HG03097 (cell line): Measurements from ENCODE around the gene TC2N.
"Not testable (repeated sequence)": the region's sequence is repeated elsewhere in the genome, so short reads cannot be mapped to it uniquely, and the experiment has no call there.

Source experiments
- ATAC-seq: cut with Tn5 transposase; IDR thresholded peaks from one replicate; pipeline ENCODE4 v1.9.1; 2021; ENCODE audit not compliant: unreplicated experiment, low FRiP score

Gene TC2N

DNA sequence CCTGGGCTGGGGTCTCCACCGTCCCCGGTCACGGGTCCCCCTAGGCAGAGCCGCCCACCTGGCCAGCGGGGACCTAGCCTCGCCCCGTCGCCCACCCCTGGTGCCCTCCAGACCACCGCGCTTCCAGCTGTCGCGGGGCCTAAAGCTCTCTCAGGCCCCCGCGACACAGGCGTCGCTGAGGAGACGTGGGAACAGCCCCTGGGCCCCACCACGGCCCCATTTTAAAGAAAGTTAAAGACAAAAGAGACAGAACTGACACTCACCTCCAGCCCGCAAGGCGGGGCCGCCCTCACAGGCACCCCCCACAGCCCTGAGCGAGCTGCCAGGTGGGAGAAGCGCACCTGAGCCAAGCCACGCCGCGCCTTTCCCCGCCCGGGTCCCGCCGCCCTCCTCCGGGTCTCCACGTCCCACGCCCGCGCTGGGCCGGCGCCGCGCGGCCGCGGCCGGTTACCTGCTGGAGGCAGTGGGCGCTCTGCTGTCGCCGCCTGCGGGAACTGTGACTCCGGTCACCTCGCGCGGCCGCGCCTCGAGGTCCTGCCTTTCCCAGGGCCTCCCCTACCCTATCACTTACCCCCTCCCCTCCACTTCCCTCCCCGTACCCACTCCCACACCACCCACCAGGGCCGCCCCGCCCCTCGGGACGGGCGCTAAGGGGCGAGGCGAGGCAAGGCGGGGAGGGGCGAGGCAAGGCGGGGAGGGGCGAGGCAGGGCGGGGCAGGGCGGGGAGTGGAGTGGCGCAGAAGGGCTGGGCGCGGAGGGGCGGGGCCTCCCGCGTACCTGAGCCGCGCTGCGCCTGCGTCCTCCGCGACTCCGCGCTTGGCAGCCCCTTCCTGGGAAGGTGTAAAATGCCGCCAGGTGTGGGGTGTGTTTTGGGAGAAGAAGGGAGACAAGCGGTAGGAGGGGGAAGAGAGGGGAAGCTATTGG lies 31.2 kb downstream of the TC2N start:
- no peak for ATAC-seq

DNA sequence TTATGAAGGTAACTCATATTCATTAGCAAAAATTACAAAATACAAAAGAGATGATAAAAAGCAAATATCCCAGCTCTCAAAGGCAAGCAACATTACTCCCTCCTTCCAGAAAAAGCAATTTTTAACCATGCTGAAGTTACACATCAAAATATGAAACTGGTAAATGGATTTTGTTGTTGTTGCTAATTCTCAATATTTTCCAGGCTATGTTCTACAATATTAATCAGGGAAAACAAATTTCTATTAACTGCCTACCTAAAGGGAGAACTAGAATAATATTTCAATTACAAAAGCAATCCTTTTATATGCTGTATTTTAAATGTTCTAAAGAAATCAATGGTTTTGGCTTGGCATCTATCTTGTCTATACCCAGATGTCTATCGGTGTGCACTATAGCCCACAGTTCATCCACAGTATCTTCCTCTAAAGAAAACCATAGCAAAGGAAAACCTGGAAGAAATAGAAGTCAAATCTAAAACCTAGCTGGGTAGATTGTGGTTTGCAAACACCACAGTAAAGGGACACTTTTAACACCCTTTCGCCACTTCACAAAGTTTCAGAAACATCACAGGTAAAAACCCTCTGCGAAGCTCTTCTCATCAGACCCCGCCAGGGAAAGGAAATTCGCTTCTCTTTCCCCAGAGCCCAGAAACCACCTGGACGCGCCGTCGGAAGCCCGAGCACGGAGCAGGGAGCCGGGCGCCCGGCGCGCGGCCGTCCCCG lies 32.0 kb downstream of the TC2N start:
- ATAC-seq = no peak

DNA sequence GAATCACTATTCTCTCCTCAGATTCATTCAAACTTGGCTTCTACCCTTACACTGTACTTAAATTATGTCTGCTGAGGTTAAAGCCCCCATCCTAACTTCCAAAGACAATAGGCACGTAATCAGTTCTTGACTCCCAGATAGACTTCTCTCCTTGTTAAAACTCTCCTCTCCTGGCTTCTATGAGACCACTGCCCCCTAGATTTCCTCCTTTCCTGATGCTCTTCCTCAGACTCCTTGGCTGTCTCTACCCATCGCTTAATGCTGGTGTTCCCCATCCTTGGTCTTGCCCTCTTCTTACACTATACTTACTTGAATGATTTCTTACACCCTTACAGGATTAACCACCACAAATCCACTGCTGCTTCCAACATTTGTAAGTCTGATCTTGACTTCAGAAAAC lies 32.8 kb downstream of the TC2N start:
- ATAC-seq = no peak

DNA sequence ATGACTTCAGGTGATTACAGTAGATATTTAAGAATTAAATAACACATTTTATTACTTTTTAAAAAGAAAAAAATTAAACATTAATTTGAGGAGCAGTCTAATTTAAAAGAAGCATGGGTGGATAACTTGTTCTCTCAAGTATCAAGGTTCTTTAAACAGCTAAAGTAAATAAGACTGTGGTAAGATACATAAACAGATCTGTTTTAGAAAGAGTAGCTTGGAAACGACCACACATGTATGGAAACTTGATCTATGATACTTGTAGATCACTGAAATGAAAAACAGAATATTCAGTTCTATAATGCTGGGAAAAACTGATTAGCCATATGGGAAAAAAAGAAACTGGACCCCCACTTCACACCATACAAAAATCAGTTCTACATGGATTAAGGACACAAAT lies 36.0 kb downstream of the TC2N start:
- no peak for ATAC-seq

DNA sequence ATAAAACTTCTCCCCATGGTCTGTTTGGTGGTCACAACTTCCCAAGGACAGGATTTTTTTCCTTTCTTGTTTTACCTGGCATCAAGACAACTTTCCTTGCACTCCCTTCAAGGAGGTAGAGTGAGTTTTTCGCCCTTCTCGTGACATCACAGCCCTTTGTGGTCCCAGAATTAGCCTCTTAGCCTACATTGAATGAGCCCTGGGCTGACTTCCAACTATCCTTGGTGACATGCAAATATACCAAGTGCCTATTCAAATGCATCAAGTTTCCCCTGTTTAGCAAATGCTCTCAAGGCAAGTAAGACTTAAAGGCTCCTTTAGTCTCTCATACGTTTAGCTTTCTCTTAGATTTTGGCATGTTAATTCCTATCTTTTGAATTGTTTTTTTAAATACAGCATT lies 36.6 kb downstream of the TC2N start:
- no peak for ATAC-seq

DNA sequence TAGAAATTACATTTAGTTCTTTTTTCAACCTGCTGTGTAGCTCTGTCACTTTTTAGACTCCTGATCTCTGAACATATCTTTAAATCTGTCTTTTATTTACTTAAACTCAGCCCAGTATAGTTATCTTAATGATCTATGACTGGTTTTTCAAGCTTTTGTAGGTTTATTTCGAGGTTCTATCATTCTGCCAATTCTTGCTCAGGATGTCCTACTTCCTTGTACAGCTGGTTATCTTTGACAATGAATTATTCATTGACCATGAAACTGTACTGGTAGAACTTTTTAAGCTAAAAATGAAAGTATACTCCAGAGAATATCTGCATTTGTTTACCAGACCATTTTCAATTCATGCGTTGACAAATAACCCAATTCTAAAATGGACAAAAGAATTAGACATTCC lies 37.8 kb downstream of the TC2N start:
- no peak for ATAC-seq

DNA sequence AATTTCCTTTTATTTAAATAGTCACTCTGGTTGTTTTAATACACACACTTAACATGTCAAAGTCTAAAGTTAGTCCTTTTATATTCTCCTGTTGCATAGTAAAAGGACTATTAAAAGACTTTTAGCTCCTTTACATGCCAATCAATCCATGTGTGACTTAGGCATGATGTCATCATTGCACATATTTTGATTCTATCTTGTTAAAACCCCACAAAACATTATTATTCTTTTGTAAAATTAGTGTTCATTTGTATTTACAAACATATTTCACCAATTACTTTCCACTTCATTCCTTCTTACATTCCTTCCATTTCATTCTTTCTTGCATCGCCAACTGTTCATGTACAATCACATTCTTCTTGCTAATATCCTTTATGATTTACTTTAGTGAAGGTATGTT lies 39.6 kb downstream of the TC2N start:
- no peak for ATAC-seq

DNA sequence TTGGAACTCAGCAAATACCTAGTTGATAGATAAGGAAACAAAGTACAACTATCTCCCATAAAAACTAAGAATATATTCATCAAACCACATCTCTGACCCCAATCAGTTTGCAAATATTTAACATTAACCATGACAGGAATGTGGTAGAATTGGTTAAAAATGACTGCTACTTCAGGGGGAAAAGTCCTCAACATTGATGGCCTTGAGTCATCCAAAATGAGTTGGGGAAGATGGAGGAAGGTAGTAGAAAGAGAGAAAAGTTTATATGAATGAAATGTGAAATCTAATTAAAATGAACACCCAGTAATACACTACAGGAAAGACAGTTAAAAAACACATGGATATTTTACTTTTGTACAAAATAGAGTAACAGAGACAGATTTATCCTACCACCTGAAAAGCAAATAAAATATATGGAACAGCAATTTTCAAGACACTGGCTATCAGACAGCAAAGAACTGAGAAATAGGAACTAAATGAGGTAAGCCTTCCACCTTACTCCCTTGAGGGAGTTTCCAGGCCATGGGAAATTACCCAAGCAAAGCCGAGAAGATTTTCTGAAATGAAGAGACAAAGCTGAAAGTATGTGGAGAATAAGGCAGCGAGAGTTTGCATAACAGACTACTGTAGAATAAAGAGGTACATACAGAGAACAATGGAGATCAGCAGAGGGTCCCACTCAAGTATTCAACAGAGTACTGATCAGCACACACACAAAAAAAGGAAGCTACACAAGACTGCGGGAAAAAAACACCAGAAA lies 49.6 kb downstream of the TC2N start:
- ATAC-seq = no peak

DNA sequence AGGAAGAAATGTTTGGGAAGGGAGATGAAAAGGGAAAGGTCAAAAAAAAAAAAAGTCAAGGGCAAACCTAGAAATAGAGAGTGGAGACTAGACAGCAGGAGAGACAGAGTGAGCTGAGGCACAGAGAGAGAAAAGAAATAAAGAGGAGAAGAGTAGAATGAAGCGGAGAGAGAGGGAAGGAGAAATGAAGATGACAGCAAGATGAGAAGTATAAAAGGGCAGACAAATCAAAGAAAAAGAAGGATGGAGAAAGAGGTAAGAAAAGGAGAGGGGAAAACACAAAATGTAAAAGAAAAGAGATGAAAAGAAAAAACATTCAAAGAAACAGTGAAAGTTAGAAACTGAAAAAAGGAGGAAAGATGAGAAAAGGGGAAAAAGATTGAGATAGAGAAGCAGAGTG lies 53.0 kb downstream of the TC2N start:
- no peak for ATAC-seq

DNA sequence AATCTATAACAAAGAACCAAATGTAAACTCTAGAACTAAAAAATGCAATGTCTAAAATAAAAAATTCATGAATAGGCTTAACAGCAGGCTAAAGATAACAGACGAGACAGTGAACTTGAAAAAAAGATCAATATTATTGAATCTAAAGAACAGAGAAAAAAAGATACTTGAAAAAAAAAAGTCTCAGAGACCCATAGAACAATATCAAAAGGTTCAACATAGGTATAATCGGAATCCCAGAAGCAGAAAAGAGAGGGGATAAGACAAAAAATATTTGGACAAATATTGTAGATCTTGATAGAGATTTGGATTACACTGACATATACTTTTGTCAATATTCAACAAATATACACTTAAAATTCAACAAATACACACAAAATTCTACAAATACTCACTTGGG lies 56.6 kb downstream of the TC2N start:
- no peak for ATAC-seq

DNA sequence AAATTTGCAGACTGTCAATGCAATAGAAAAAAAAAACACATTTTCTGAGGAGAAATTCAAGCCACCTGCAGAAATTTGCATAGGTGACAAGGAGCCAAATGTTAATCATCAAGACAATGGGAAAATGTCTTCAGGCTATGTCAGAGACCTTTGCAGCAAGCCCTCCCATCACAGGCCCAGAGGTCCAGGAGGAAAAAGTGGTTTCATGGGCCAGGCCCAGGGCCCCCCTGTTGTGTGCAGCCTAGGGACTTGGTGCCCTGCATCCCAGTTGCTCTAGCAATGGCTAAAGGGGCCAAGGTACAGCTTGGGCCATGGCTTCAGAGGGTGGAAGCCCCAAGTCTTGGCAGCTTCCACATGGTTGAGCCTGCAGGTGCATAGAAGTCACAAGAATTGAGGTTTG lies 60.6 kb downstream of the TC2N start:
- ATAC-seq = no peak

DNA sequence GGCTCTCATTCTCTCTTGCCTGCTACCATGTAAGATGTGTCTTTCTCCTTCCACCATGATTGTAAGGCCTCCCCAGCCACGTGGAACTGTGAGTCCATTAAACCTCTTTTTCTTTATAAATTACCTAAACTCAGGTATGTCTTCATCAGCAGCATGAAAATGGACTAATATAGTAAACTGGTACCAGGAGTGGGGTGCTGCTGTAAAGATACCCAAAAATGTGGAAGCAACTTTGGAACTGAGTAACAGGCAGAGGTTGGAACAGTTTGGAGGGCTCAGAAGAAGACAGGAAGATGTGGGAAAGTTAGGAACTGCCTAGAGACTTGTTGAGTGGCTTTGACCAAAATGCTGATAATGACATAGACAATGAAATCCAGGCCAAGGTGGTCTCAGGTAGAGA lies 61.2 kb downstream of the TC2N start:
- not testable (repeated sequence) for ATAC-seq

DNA sequence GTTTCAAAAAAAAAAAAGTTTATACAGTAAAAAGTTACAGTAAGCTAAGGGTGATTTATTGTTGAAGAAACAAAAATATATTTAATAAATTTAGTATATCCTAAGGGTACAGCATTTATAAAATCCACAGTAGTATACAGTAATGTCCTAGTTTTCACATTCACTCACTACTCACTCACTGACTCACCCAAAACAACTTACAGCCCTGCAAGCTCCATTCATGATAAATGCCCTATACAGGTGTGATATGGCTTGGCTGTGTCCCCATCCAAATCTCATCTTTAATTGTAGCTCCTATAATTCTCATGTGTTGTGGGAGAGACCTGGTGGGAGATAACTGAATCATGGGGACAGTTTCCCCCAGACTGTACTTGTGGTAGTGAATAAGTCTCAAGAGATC lies 61.7 kb downstream of the TC2N start:
- ATAC-seq = no peak

DNA sequence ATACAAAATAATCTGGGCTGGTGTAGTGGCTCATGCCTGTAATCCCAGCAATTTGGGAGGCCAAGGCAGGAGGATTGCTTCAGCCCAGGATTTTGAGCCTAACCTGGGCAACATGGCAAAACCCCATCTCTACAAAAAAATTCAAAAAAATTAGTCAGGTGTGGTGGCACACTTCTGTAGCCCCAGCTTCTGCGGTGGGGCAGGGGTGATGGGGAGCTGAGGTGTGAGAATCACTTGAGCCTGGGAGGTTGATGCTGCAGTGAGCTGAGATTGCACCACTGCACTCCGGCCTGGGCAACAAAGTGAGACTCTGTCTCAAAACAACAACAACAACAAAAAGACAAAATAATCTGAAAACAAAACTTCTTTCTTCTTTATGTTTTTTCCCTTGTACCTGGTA lies 66.0 kb downstream of the TC2N start:
- ATAC-seq = no peak

DNA sequence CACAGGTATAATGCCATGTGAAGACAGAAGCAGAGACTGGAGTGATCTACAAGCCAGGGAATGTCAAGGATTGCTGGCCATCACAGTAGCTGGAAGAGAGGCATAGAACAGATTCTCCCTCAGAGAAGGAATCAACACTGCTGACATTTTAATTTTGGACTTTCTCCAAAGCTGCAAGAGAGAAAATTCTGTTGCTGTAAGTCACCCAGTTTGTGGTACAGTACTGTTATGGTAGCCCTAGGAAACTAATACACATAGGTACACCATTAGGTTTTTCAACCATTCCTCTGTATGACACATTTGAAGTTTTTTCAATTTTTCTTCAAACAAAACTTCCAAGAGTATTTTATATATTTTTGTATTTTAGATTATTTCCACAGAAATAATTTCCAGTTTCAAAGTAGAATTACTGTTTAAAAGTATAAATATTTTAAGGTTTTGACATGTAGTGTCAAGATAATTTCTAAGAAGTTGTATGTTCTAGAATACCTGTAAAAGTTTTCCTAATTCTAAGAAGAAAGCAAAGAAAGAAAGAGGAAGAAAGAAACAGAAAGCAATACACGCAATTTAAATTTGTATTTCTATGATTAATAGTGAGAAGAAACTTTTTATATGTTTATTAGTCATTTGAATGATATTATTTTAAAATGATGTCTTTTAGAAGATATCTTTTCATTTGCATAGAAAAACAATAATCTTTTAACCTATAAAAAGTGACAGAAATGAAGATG lies 70.6 kb downstream of the TC2N start:
- ATAC-seq = no peak

DNA sequence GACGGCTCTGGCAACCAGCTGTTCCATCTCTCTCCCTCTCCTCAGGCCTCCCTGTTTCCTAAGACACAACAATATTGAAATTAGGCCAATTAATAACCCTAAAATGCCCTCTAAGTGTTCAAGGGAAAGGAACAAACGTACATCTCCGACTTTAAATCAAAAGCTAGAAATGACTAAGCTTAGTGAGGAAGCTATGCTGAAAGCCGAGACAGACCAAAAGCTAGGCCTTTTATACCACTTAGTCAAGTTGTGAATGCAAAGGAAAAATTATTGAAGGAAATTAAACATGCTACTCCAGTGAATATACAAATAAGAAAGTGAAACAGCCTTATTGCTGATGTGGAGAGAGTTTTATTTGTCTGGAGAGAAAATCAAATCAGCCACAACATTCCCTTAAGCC lies 73.6 kb downstream of the TC2N start:
- no peak for ATAC-seq

DNA sequence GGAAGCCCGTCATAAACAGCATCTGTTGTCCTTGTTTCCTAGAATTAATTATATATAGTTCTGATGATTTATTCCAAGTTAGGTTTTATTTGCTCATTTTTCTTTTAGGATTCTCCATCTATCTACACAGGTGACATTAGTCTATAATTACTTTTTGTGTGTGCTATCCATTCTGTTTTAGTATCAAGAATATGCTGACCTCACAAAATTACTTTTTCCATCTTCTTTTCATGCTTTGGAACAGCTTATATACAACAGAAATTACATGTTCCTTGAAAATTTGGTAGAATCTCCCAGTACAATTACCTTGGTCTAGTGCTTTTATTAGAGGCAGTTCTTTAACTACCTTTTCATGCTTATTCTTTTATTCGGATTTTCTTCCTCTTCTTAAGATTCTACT lies 81.1 kb downstream of the TC2N start:
- no peak for ATAC-seq

DNA sequence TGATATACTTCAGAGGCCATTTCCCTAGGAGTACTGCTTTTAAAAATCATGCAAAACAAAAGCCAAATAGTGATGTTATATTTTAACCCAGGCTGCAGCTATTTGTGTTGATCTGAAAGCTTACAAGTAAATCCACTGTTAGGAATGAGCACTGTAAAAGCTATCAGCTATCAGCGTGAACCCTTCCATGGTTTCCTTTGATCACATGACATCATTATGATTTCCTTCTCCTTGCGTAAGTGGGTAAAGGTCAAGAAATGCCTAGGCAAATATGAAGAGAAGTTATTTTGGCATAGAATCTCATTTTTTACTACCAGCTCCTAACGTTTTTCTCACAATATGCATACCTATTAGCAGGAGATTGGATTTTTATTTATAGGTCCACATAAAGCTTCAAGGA lies 86.9 kb downstream of the TC2N start:
- no peak for ATAC-seq

DNA sequence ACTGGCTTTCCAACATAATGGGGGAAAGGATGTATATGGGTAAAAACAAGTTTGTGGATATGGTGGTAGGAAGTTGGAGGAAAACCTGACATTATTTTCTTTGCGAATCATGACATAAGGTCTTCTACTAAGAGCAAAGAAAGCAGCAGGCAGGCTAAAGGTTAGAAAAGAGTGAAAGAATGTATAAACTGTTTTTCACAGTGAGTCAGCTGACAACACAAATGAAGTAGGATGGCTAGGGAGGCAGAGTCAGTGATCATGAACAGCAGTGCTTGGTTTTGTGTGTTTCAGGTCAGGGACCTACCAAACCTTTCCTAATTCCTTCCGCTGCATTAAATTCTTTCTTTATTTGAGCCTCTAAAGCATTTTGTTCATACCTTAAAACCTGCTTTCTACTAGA lies 89.1 kb downstream of the TC2N start:
- no peak for ATAC-seq

DNA sequence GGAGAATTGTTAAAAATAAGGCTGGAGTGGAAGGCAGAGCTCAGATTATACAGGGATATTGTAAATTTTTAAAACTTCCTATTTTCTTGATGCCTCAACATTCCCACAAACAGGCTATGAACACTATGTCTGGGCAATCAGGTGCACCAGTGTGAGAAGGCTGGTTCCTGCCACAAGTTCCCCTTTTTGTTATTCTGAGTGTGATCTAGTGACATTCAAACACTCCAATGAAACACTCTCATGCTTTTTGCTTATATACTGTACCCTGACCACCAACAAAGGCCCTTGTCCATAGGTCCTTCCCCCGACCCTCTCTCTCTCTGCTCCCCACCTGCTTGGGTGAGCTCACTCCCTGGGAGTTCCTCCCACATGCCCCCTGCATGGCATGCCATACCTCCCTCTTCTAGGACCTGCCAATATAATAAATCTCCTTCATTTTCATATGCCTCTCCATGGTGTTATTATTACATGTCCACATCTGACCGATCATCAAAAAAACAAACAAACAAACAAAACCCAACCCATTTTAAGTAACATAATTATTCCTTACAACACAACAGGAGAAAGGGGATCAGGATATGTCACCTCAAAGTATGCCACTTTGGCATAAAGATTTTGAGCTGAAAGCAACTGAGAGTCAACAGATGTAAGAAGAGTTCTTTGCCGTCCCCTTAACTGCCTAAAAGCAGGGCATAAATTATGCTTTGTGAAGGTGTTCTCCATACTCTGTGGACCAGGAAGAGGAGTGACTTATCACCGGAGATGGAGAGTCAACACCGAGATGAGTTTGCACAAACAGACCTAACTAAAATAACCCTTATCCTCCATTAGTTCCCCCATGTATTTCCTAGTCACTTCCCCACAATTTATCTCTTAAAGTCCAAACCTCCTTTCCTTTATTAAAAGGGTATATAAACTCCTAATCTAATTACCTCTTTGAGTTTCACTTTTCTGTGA lies 92.9 kb downstream of the TC2N start:
- ATAC-seq = no peak
